Osteocyte (in vitro differentiated cells): ENCODE measurements around the gene DCBLD2. TPM values are rescaled to one million over a fixed set of nuclear protein-coding genes. Genes with fewer than 3 reads are reported as not detected.

Experiments
- DNase-seq: peaks from one replicate; pipeline ENCODE4 v3.0.0; 2021; ENCODE audit warnings: mixed read lengths; ENCODE audit not compliant: unreplicated experiment; ENCODE audit errors: extremely low spot score
- H3K27ac Mint-ChIP-seq: one replicate; pipeline ENCODE4 v1.8.0; 2021; ENCODE audit warnings: mild to moderate bottlenecking, mixed read lengths; ENCODE audit not compliant: unreplicated experiment
- H3K27me3 Mint-ChIP-seq: one replicate; pipeline ENCODE4 v1.8.0; 2021; ENCODE audit warnings: mixed read lengths; ENCODE audit not compliant: unreplicated experiment
- H3K36me3 Mint-ChIP-seq: one replicate; pipeline ENCODE4 v1.8.0; 2021; ENCODE audit warnings: mixed read lengths; ENCODE audit not compliant: unreplicated experiment
- H3K4me1 Mint-ChIP-seq: one replicate; pipeline ENCODE4 v1.8.0; 2021; ENCODE audit warnings: mixed read lengths; ENCODE audit not compliant: unreplicated experiment
- H3K4me3 Mint-ChIP-seq: one replicate; pipeline ENCODE4 v1.8.0; 2021; ENCODE audit warnings: mild to moderate bottlenecking, moderate library complexity, mixed read lengths; ENCODE audit not compliant: unreplicated experiment
- H3K9me3 Mint-ChIP-seq: one replicate; pipeline ENCODE4 v1.8.0; 2021; ENCODE audit warnings: mixed read lengths; ENCODE audit not compliant: unreplicated experiment
- CTCF ChIP-seq: fragments of 200-600 bp; sonication (generic); IDR thresholded peaks from 2 replicates; pipeline ENCODE4 v1.5.0; 2021; ENCODE audit warnings: antibody characterized with exemption, mild to moderate bottlenecking, moderate library complexity
- total RNA-seq: library from RNA; stranded (reverse); gene quantifications from 2 replicates; pipeline ENCODE4 v1.2.1, GENCODE V29; 2021

DCBLD2 gene
- total RNA-seq, 1 donor from 2014 or later, result 83.2 TPM

GRCh38 chr3:98755601-98756000 lies 145.9 kb downstream of the DCBLD2 start:
- no peak for DNase-seq
- H3K36me3 Mint-ChIP-seq, result peaks cover 3% of the 10 kb centered on the region
- H3K9me3 Mint-ChIP-seq, result no peaks in the 10 kb centered on the region
- H3K4me1 Mint-ChIP-seq, result peaks cover 6% of the 10 kb centered on the region
- peaks cover 2% of the 10 kb centered on the region for H3K27me3 Mint-ChIP-seq
- no peak for TF ChIP-seq CTCF
- H3K27ac Mint-ChIP-seq, result peak overlapping the region; percentile 28
- H3K4me3 Mint-ChIP-seq, result no peak overlapping the region

- Mint-ChIP-seq H3K4me1 (peaks cover 6% of the 10 kb centered on the region), H3K27me3 (no peaks in the 10 kb centered on the region), H3K4me3 (no peak overlapping the region), H3K36me3 (peaks cover 3% of the 10 kb centered on the region), H3K27ac (no peak overlapping the region), H3K9me3 (no peaks in the 10 kb centered on the region)
- no peak for TF ChIP-seq CTCF
- DNase-seq, result no peak
Observed at GRCh38 chr3:98754483-98754882, 147.0 kb downstream of the DCBLD2 start.

- no peaks in the 10 kb centered on the region for H3K4me1 Mint-ChIP-seq
- no peaks in the 10 kb centered on the region for H3K9me3 Mint-ChIP-seq
- peaks cover 2% of the 10 kb centered on the region for H3K36me3 Mint-ChIP-seq
- H3K27ac Mint-ChIP-seq, result no peak overlapping the region
- DNase-seq, result no peak
- H3K27me3 Mint-ChIP-seq, result peaks cover 4% of the 10 kb centered on the region
- no peak for TF ChIP-seq CTCF
- H3K4me3 Mint-ChIP-seq, result no peak overlapping the region
Observed at GRCh38 chr3:98750276-98750919, 151.1 kb downstream of the DCBLD2 start.

- DNase-seq, result no peak
- peaks cover 2% of the 10 kb centered on the region for H3K36me3 Mint-ChIP-seq
- H3K9me3 Mint-ChIP-seq, result no peaks in the 10 kb centered on the region
- H3K4me1 Mint-ChIP-seq, result no peaks in the 10 kb centered on the region
- no peak overlapping the region for H3K4me3 Mint-ChIP-seq
- H3K27me3 Mint-ChIP-seq, result peaks cover 4% of the 10 kb centered on the region
- no peak overlapping the region for H3K27ac Mint-ChIP-seq
- no peak for TF ChIP-seq CTCF
Observed at GRCh38 chr3:98746882-98747281, 154.6 kb downstream of the DCBLD2 start.

- Mint-ChIP-seq H3K27me3 (peaks cover 4% of the 10 kb centered on the region), H3K4me3 (no peak overlapping the region), H3K9me3 (no peaks in the 10 kb centered on the region), H3K4me1 (no peaks in the 10 kb centered on the region), H3K27ac (no peak overlapping the region), H3K36me3 (peaks cover 2% of the 10 kb centered on the region)
- no peak for TF ChIP-seq CTCF
- DNase-seq, result no peak
Observed at GRCh38 chr3:98746122-98746521, 155.4 kb downstream of the DCBLD2 start.

Other genes starting within 250 kb of the DCBLD2 start
- gene ST3GAL6, start 138.4 kb downstream of the DCBLD2 start, total RNA-seq, result 4.4 and 8.0 TPM in 2 replicates